Fibroblast of pulmonary artery (primary cell): Measurements from ENCODE around the gene ARHGAP40.

Experiments
- DNase-seq: peaks from one replicate; pipeline ENCODE4 v3.0.0-alpha.2; 2010; ENCODE audit warnings: low read depth
- H3K4me3 ChIP-seq: replicated peaks from 2 replicates; pipeline ENCODE4 v1.5.1; 2011; ENCODE audit warnings: low read depth, mild to moderate bottlenecking, control low read depth, low read length, moderate library complexity
- TF ChIP-seq, protein P1 (sequence below): IDR thresholded peaks from 2 replicates; pipeline ENCODE4 v1.5.1; 2011; ENCODE audit warnings: mild to moderate bottlenecking, control low read depth, low read length, inconsistent platforms; ENCODE audit errors: missing control alignments

ARHGAP40 gene

DNA sequence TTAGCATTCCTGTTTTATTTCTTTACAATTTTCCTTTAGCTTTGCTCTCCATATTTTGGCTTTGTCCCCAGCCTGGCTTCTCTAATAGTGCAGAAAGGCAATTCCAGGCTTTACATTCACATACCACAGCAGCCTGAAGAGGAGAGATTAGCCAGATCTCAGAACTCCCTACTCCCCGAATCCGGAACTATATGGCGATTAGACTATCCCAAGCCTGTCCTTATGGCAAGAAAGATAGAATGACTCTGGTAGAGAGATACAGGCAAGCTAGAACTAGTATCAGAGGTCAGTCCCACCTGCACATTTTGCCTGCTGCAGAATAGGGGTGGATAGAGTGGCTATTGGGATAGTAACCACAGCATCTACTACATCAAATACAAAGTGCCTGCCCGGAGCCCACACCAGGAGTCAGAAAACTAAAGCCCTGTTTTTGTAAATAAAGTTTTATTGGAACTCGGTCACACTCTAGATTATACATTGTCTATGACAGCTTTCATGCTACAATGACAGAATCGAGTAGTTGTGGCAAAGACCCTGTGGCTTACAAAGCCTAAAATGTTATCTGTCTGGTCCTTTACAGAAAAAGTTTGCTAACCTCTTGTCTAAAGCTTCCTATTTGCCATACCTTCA lies 37.7 kb upstream of the ARHGAP40 start:
- no peak for DNase-seq
- TF ChIP-seq, protein P1, sequence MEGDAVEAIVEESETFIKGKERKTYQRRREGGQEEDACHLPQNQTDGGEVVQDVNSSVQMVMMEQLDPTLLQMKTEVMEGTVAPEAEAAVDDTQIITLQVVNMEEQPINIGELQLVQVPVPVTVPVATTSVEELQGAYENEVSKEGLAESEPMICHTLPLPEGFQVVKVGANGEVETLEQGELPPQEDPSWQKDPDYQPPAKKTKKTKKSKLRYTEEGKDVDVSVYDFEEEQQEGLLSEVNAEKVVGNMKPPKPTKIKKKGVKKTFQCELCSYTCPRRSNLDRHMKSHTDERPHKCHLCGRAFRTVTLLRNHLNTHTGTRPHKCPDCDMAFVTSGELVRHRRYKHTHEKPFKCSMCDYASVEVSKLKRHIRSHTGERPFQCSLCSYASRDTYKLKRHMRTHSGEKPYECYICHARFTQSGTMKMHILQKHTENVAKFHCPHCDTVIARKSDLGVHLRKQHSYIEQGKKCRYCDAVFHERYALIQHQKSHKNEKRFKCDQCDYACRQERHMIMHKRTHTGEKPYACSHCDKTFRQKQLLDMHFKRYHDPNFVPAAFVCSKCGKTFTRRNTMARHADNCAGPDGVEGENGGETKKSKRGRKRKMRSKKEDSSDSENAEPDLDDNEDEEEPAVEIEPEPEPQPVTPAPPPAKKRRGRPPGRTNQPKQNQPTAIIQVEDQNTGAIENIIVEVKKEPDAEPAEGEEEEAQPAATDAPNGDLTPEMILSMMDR = no peak
- H3K4me3 ChIP-seq = no peak overlapping the region

DNA sequence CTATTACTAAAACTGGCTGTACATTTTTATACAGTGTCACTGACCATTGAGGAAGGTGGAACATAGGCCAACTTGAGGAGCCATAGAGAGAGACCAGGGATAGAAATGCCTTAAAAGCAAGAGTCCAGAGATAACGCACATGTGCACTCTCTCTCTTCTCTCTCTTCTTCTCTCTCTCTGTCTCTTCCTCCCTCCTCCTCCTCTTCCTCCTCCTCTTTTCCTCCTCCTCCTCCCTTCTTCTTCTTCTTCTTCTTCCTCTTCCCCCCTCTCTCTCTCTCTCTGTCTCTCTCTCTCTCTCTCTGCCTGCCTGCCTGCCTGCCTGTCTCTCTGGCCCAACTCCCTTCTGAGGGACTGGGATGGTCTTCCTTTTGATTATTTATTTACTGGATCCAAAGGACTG lies 36.9 kb upstream of the ARHGAP40 start:
- no peak overlapping the region for H3K4me3 ChIP-seq
- DNase-seq = no peak
- TF ChIP-seq, protein P1 = no peak

DNA sequence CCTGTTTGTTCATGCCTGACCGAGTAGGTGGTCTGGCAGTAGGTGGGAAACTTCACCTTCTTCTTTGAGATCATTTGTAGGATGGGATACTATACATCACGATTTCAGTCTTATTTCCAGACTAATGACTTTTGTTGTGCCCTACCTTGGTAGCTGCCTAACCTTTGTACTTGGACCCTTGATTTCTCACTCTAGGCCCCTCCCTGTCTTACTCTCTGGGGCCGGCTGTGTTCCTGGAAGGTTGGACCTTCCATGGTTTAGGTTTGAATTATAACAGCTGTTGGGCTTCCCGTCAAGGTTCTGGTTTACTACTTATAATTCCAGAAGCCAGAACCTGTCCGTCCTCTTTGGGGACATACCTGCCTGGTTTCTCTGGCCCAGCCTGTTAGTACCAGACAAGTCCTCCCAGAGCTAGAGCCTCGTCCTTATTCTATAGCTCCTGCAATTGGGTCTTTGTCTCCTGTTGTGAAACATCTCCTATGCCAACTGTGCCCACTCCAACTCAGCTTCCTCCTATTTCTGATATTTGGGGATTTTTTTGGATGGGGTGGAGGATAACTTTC lies 35.5 kb upstream of the ARHGAP40 start:
- H3K4me3 ChIP-seq = no peak overlapping the region
- no peak for DNase-seq
- TF ChIP-seq, protein P1 = no peak

DNA sequence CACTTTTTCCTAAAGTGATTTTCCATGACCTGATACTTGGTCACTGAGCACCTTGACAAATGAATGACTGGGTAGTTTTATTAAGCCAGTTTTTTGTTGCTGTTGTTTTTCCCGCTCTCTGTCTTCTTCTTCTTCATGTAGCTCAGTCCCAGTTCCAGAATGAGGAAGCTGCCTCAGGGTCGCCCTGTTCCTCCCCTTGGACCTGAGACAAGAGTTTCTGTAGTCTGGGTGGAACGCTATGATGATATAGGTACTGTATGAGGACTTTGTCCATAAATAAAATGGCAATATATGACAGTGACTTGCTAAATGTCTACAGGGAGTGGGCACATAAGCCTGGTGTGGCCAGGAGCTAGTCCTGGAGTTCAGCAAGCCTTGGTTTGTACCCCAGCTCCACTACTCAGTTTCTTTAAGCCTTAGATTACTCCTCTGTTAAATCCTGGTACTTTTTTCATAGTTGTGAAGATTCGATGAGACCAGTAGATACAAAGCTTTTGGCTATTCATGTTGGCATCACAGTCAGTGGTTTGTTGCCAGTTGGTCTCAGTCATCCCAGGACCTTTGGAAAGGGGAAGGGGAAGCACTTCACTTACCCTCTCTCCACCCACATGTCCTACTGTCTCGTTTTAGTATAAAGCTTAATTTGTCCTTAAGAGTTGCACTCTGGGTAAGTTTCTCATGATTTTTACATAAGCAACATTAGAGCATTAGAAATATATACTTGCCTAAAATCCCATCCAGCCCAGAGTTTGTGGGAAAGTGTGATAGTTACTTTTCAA lies 31.7 kb upstream of the ARHGAP40 start:
- H3K4me3 ChIP-seq = no peak overlapping the region
- TF ChIP-seq, protein P1 = no peak
- no peak for DNase-seq

DNA sequence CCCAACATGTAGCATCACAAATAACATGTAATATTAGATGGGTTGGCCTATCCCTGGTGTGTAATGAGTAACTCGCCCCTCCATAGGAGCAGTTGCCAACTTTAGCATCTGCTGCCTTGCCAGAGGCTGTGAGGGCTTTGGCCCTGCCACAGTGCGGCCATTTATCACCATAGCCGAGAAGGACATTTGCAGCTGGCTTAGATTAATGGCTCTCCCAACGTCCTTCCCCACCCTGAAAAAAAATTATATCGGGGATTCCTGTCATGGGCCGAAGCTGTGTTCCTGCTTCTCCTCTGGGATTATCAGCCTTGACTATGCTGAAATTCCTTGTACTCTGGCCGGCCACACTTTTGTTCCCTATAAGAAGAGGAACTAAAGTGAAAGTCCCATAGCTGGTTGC lies 28.2 kb upstream of the ARHGAP40 start:
- TF ChIP-seq, protein P1 = no peak
- DNase-seq = no peak
- no peak overlapping the region for H3K4me3 ChIP-seq

DNA sequence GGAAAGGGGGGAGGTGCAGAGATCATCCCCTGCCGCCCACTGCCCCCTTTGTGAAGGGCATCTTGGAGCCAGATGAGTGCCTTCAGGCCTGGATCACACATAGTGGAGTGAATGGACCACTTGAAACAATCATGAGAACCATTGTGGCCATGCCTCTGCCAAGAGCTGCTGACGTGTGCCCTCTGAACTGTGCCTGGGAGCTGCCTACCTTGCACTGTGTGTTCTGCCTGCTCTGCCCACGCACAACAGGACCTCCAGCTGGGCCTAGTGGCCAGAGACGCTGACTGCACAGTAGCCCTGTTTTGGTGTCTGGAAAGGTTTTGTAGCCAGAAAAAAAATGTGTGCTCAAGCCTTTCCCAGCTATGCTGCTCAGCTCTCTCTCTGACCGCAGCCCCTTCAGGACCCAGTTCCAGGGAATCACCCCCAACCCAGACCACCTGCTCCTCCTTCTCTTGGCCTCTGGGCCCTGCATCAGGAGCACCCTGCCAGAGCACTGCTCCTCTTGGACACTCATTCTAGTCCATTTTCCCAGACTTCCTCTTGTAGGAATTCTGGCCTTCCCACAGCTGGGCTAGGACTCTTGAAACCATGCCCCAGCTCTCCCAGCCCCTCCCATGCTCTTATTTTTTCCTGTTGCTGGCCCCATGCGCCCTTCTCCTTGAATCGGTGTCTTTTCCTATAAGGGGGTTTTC lies 22.2 kb upstream of the ARHGAP40 start:
- DNase-seq = no peak
- TF ChIP-seq, protein P1 = no peak
- no peak overlapping the region for H3K4me3 ChIP-seq
